HG03457 (cell line): Measurements from ENCODE around the gene CEP295NL.
"Not testable (repeated sequence)": the region's sequence is repeated elsewhere in the genome, so short reads cannot be mapped to it uniquely, and the experiment has no call there.

ENCODE experiments used
- ATAC-seq: cut with Tn5 transposase; IDR thresholded peaks from one replicate; pipeline ENCODE4 v1.9.1; 2021; ENCODE audit warnings: moderate number of reproducible peaks; ENCODE audit not compliant: unreplicated experiment

CEP295NL gene

GRCh38 chr17:78903101-78903779 is at the start of gene CEP295NL:
Gene CEP295NL, minus strand, starts transcription at chr17:78903201. Its CDS starts 1,373 bp downstream, at chr17:78901828.
- ATAC-seq = no peak

GRCh38 chr17:78952706-78953105 is 49.7 kb upstream of the CEP295NL start:
- ATAC-seq = no peak

GRCh38 chr17:78951967-78952551 is 49.1 kb upstream of the CEP295NL start:
- ATAC-seq = no peak

GRCh38 chr17:78950870-78951269 is 47.9 kb upstream of the CEP295NL start:
- ATAC-seq = no peak

GRCh38 chr17:78947235-78948149 is 44.5 kb upstream of the CEP295NL start:
- no peak for ATAC-seq

- no peak for ATAC-seq
These were observed 43.6 kb upstream of the CEP295NL start for GRCh38 chr17:78946631-78947030.

GRCh38 chr17:78946131-78946530 is 43.1 kb upstream of the CEP295NL start:
- ATAC-seq = no peak

GRCh38 chr17:78945455-78945854 is 42.5 kb upstream of the CEP295NL start:
- not testable (repeated sequence) for ATAC-seq

- no peak for ATAC-seq
These were observed 42.0 kb upstream of the CEP295NL start for GRCh38 chr17:78944956-78945355.

- no peak for ATAC-seq
These were observed 41.0 kb upstream of the CEP295NL start for GRCh38 chr17:78944026-78944425.

- no peak for ATAC-seq
These were observed 37.7 kb upstream of the CEP295NL start for GRCh38 chr17:78940708-78941107.

GRCh38 chr17:78940258-78940657 is 37.3 kb upstream of the CEP295NL start:
- ATAC-seq = no peak

GRCh38 chr17:78939615-78940014 is 36.6 kb upstream of the CEP295NL start:
- no peak for ATAC-seq

GRCh38 chr17:78937561-78937960 is 34.6 kb upstream of the CEP295NL start:
- ATAC-seq = no peak

- no peak for ATAC-seq
These were observed 32.7 kb upstream of the CEP295NL start for GRCh38 chr17:78935419-78936323.

GRCh38 chr17:78934681-78935418 is 31.8 kb upstream of the CEP295NL start:
- no peak for ATAC-seq

GRCh38 chr17:78933959-78934568 is 31.1 kb upstream of the CEP295NL start:
- no peak for ATAC-seq

- no peak for ATAC-seq
These were observed 30.3 kb upstream of the CEP295NL start for GRCh38 chr17:78933025-78933958.
